Endometrial microvascular endothelial cells (primary cell): ENCODE measurements around the gene HSPBP1. TPM values are rescaled to one million over a fixed set of nuclear protein-coding genes. Genes with fewer than 3 reads are reported as not detected.

Source experiments
- in situ Hi-C: cut with HindIII; loops from 2 replicates; pipeline ENCODE4 v1.10.0; 2017; ENCODE audit warnings: low sequenced_read_pairs, low pct_unique_long_range_greater_than_20kb; ENCODE audit errors: inconsistent ontology term
- total RNA-seq: library from RNA; depleted of rRNA; stranded (reverse); fragments of >200 nt; gene quantifications from one replicate; pipeline ENCODE4 v1.2.3, GENCODE V29; 2015; ENCODE audit errors: inconsistent ontology term

Gene HSPBP1
- total RNA-seq, 1 donor from 2014 or later: 26.7 TPM

DNA sequence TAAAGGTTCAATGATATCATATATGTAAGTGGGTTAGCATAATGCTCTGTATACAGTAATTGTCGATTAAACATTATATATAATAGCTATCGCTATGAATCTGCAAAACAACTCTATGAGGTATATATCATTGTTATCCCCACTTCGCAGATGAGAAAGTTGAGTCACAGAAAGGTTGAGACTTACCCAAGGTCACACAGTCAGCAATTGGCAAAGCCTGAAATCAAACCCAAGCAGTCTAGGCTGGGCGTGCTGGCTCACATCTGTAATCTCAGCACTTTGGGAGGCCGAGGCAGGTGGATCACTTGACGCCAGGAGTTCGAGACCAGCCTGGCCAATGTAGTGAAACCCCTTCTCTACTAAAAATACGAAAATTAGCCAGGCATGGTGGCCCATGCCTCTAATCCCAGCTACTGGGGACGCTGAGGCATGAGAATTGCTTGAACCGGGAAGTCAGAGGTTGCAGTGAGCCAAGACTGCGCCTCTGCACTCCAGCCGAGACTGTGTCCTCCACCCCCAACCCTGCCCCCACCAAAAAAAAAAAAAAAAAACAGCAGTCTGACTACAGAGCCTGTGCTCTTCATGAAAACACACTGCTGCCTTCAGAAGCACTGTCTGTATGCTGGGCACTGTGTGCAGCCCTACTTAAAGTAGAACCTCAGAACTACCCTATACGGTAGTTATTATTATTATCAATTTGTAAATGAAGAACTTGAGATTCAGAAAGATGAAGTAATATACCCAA is 1.3 kb downstream of the HSPBP1 start:
- in situ Hi-C loops: no loop called here

DNA sequence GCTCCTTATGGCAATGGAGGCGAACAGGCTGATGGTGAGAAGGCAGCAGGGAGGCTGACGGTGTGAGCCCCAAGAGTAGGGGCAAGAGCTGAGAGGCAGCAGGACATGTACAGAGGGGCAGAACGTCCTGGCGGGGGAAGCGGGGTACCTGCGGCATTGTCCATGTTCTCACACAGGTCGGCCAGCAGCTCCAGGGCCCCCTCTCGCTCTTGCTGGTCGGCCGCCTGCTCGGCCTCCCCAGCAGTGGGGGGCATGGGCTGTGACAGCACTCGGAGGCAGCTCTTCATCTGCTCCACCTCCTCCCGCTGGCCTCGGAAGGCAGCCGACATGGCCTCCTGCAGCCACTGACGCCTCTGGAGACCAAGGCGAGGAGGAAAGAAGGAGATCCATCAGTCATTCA is 2.4 kb downstream of the HSPBP1 start:
- in situ Hi-C loops: no loop called here

DNA sequence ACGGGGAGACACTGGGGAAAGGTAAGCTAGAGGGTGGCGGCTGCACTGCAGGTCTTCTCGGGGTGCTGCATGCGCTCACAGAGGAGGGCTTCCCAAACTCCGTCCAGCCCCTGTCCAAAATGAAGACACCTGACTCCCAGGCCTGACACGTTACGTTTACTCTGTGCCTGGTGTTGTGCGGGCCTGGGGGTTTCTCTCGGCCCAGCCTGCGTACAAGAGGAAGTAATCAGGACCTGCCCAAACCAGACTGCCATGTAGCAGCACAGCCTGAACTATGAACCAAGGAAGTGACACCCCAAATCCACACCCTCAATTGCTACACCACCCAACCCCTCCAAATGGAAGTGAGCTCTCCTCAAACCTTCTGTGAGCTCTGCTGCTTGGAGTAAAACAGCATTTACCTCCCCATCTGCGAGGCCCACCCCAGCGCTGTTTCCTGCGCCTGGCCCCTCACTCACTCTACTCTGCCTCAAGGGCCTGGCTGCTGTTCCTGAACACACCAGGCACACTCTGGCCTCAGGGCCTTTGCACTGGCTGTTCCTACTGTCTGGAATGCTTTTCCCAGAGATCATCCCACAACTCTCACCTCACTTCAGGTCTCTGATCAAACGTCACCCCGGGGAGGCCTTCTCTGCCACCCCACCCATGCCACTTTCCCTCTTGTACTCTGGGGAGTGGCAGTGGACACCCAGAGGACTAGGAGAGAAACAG is 3.0 kb downstream of the HSPBP1 start:
- in situ Hi-C loops: no loop called here

DNA sequence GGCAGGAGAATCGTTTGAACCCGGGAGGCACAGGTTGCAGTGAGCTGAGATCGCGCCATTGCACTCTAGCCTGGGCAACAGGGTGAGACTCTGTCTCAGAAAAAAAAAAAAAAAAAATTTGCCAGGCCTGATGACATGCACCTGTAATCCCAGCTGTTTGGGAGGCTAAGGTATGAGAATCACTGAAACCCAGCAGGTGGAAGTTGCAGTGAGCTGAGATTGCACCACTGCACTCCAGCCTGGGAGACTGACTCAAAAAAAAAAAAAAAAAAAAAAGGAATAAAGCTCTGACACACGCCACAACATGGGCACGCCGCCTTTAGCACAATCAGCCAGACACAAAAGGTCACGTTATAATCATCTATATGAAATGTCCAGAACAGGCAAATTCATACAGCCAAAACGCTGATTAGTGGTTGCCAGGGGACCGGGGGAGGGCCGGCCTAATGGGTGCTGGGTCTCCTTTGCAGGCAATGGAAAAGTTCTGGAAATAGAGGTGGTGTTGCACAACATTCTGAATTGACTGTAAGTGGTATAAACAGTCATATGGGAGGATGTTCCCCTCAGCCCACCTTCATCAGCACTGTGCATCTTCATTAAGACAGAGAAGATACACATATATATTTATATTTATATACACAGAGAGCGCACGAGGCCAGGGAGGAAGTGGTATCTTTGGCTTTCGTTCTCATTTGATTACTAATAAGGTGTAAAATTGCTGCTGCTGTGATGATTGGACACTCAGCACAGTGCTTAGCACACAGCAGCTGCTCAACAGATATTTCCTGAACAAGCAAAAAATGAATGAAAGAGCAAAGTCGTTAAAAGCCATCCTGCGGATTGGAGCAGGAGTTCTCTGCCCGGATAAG is 3.8 kb downstream of the HSPBP1 start:
- in situ Hi-C loops: no loop called here

DNA sequence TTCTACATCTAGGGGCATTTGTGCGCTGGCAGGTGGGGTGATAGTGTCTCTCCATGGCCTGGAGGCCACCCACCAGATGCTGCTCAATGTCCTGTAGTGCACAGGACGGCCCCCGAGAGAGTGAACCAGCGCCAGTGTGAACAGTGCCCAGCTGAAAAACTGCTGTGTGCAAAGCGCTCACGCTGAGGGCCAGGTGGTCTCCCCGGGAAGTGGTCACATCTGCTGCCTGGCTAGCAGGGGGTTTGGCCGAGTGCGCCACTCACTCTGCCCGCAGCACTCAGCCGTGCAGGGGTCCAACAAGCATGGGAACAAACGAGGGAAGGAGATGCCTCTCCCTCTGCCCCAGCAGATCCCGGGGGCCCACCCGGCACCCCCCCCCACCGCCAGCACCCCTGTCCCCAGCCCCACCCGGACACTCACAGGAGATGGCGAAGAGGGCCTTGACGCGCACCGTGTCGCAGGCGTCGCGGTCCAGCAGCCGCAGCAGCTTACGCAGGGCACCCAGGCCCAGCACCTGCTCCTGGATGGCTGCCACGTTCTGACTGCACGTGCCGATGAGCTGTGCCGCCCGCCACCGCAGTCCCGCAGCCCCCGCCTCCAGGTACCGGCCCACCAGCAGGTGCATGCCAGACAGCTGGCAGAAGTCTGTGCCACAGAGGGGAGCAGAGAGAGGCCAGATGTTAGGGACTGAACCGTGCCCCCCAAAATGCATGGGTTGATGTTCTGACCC is 5.8 kb downstream of the HSPBP1 start:
- in situ Hi-C loops: no loop called here

DNA sequence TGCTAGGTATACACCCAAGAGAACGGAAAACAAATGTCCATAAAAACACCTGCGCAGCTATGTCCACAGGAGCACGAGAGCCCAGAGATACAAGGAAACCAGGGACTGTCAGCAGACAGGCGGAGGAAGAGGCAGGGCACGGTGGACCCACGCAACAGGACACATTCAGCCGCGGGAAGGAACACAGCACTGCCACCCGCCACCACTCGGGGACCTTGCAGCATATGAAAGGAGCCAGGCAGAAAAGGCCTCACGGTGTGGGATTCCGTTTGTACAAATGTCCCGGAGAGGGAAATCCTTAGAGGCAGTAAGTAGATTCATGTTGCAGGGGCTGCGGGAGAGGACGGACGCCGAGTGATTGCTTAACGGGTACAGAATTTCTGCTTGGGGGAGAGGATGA is 7.8 kb downstream of the HSPBP1 start:
- in situ Hi-C loops: no loop called here

DNA sequence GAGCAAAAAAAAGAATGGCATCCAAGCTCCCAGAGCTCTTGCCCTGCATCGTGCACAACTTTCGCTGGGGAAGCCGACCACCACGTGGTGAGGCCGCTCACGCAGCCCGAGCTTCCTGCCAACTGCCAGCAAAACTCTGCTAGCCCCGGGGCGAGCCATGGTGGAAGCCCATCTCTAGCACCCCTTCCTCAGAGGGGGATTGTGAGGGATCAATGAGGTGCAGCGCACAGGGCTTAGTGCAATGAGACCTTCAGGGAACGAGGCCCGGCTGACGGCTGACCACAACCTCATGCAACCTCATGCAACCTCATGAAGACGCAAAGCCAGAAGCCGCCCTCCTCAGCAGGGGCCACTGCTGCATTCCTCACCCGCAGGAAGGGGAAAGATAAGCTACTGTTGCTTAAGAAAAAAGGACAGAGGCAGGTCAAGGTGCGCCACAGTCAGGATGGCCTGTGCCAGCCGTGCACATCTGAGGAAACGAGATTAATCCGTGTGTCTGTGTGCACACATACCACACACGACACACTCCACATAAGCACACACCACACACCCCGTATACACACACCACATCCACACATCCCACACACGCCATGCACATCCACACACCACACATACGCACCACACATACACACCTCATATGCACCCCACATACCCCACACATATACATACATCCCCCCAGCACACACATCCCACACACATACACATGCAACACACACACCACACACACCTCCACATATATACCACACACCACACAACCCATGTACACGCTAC is 9.6 kb downstream of the HSPBP1 start:
- in situ Hi-C loops: no loop called here

DNA sequence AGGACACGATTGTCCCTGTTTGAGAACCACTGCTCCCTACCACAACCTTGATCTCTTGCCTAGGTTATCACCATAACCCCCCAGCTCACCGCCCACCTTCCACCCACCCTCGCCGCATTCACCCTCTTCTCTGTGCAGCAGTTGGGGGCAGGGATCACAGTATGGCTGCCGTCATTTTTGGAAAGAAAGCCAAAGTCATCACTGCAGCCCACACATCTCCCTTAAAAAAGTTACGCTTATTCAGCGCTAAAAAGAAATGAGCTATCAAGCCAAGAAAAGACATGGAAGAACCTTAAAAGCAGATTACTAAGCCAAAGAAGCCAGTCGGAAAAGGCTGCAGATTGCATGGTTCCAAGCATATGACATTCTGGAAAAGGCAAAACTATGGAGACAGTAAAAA is 10.6 kb downstream of the HSPBP1 start:
- in situ Hi-C loops: no loop called here

DNA sequence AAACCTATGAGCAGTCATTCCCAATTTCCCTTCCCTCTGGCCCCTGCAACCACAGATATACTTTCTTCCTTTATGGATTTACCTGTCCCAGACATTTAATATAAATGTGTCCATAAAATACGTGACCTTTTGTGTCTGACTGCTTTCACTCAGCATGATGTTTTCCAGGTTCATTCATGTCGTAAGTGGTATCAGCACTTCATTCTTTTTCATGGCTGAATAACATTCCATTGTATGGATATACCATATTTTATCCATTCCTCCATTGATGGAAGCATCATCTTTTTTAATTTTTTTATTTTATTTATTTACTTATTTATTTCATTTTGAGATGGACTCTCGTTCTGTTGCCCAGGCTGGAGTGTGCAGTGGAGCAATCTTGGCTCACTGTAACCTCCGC is 13.1 kb downstream of the HSPBP1 start:
- in situ Hi-C loops: no loop called here

DNA sequence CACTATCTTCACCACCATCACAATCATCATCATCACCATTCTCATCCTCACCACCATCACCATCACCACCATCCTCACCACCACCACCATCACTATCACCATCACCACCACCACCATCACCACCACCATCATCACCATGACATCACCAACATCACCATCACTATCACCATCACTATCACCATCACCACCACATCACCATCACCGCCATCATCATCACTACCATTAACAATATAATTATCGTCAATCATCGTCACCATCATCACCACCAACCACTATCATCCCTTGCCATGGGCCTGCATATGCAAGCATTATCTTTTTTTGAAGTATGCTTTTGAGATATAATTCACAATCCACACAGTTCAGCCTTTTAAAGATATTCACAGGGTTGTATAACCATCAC is 13.5 kb downstream of the HSPBP1 start:
- in situ Hi-C loops: no loop called here

DNA sequence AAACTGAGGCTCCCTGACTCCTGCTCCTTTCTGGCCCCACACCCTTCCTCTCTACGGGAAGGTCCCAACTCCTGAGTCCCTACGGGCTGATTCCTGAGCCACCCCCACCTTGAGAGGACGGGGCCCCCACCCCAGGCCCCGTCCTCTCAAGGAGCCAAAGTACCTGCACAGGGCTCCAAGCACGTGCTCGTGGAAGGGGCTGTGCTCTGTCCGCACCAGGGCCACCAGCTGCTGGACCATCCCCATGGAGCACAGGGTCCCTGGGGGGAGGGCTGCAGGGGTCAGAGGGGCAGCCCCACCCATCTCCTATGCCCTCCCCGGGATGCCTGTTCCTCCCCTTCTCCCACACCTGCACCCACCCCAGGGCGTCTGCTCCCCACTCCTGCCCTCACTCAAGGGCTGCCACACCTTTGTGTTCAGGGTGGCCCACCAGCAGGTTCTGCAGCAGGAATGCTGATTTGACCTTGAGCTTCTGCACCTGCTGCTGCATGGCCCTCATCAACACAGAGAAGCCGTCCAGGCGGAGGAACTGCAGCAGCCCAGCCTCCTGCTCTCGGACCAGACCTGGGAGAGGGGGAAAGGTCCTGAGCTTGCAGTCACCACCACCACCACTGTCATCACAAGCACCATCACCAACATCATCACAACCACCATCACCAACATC is 14.1 kb downstream of the HSPBP1 start:
- in situ Hi-C loops: no loop called here

DNA sequence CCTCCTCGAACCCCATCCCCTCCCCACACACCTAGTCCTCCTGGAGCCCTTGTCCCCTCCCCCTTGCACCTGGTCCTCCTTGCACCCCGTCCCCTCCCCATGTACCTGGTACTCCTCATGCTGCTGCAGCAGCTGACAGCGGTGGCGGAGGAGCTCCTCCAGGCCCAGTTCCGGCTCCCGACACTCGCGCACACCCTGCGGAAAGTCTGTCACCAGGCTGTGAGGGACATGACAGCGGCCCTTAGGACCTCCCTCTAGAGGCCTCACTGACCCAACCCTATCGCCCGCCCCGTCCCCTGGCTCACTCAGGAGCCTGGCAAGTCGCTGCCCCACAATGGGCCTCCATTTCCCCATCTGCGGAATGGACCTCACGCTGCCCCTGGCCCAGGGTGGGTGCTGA is 14.7 kb downstream of the HSPBP1 start:
- in situ Hi-C loops: no loop called here

DNA sequence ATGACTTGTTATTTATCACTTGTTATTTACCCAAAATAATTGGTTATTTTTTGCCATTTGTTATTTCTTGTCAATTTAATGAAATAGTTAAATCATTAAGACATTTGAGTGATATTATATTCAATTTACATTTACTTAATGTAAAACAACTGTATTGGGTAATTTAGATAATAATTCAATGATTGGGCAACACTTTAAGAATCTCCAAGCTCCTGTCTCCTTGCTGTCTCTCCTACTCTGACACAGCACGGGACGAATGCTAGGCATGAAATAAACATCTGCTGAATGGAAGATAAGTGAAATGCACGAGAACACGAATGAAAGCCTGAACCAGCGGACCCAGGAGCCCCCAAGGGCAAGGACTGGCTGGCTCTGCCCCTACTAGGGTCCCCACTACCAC is 15.4 kb downstream of the HSPBP1 start:
- in situ Hi-C loops: no loop called here

DNA sequence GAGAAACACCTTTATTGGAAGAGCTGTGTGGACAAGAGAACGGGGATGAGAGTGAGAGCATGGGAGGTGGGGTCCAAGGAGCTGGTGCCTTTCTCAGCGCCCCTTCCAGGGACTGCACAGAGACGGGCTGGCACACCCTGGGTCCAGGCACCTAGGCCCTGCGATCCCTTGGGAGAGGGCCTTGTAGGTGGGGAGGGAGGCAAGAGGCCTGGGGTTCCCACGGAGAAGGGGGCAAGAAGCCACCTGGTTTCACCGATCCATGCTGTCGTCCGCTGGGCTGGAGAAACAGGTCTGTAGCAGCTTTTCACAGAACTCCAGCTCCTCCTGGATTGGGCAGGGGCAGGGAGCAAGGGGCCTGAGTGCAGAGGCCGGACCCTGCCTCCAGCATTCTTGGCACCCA is 17.6 kb downstream of the HSPBP1 start:
- in situ Hi-C loops: no loop called here

DNA sequence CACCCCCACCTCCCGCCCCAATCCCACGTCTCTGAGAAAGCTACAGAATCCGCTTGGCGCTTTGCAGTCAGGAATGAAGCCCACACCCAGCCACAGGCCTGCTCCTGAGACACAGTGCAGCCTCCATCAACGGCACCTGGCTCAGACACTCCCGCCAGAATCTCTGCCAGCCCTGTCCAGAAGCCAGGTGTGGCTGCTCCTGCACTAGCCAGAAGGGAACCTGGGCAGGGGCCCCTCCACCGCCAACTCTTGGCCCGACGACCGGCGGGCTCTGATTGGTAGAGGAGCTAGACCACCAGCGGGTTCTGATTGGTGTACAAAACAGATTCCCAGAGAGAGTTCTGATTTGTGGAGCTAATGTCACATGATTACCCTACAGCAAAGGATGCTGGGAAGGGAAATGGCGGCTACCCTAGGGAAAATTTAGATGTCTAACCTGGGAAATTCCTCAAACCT is 18.2 kb downstream of the HSPBP1 start:
- in situ Hi-C loops: no loop called here

DNA sequence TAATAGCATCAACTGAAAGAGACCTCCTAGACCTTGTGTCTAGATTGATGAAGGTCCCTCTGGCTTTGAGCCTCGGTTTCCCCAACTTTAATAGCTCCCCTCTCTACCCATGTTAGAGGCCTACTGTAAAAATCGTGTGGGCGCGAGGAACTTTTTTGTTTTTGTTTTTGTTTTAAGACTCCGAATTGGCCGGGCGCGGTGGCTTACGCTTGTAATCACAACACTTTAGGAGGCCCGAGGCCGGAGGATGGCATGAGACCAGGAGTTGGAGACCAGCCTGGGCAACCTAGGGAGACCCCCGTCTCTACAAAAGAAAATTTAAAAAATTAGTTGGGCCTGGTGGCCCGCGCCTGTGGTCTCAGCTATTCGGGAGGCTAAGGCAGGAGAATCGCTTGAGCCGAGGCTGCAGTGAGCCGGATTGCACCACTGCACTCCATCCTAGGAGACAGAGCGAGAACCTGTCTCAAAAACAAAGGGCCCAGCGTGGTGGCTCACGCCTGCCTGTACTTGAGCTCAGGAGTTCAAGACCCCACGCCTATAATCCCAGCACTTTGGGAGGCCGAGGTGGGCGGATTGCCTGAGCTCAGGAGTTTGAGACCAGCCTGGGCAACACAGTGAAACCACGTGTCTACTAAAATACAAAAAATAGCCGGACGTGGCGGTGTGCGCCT is 20.2 kb downstream of the HSPBP1 start:
- in situ Hi-C loops: no loop called here

DNA sequence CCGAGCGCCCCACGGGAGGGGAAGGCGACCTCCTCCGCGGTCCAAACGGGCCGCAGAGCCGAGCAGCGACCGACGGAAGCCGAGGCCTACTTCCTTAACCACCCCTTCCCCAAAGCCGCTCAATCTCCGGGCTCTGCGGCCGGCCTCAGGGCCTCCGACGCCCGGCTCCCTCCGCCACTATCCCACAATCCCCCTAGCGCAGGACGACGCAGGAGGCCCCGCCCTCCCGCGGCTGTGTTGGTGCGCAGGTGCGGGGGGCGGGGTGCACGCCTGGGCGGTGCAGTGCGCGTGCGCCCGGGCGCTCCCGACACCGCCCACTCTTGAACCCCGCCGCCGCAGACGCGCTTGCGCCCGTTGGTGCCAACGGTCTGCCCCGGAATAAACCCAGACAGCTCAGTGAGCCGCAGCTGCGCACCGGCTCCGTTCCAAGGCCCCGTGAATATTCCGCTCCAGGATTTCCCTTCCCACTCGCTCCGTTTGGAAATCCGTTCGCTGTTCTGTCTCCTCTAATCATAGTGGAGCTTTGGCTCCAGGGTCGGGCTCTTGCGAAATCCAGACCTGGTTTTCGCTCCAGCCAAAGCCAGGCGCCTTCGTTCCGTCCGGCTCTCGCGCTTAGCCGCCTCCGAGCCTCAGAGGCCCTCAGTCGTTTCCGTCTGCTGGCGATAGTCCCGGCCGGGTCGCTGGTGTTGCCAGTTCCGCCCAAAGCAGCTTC is 20.9 kb downstream of the HSPBP1 start, which contains the start of gene PPP6R1:
PPP6R1 (minus strand) TSS at position 190 of the 712 bp plus-strand sequence. CDS start 11,914 bp downstream, outside the sequence.
- in situ Hi-C loops: no loop called here
